COLO829 (cell line): ENCODE data around the gene MED19.
"Not testable (repeated sequence)": the region's sequence is repeated elsewhere in the genome, so short reads cannot be mapped to it uniquely, and the experiment has no call there.

ENCODE experiments used
- DNase-seq: peaks from one replicate; pipeline ENCODE4 v3.0.0; 2012; ENCODE audit warnings: low spot score

Gene MED19

DNA sequence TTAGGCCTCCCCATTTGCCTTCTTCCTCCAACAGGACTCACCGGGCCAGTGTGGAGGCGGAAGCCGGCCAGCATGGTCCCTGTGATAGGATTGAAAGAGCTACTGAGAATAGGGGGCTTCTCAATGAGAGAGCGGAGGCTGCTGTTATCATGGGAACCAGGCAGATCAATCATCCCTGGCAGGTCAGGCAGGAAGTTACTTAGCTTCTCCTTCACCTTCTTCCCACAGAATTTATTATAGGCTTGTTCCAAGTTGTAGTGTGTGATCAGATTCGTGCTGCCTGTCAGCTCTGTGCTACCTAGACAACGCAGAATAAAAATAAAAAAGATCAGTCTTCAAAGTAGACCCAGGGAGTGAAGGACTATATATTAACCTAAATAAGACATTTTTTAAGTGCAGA, 7.1 kb downstream of the MED19 start:
- DNase-seq = no peak

DNA sequence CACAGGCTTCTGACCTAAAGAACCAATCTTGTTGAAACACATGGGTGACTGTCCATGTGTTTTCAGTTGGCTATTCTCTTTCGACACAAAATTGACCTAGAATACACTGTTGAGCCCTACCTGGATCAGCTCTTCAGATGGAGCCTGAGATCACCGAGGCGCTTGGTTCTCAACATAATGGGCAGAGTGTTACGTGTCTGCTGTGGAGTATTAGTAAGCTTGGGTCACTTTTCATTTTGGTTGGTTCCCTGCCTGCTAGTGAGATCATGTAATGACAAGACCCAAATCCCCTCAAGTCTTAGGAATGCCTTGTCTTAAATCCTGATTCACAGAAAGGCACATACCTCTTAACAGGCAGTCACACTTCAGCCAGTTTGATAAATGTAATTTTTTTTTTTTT, 8.7 kb downstream of the MED19 start:
- no peak for DNase-seq

DNA sequence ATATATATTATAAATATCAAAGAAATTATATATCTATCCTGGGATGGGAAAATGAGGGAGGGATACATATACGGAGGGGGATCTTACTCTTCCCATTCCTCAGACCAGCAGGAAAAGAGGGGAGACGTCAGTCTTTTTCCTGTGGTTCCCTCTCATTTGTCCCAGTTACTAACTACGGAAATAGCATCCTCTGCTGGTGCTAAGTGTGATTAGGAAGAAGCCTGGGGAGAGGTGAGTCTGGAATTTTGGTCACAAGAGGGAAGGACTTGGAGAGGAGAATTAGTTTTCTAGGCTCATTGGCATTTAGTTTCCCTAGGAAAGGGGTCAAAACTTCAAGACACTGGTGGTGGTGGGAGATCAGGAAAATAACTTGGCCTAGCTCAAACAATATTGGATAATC, 11.6 kb downstream of the MED19 start:
- DNase-seq = no peak

DNA sequence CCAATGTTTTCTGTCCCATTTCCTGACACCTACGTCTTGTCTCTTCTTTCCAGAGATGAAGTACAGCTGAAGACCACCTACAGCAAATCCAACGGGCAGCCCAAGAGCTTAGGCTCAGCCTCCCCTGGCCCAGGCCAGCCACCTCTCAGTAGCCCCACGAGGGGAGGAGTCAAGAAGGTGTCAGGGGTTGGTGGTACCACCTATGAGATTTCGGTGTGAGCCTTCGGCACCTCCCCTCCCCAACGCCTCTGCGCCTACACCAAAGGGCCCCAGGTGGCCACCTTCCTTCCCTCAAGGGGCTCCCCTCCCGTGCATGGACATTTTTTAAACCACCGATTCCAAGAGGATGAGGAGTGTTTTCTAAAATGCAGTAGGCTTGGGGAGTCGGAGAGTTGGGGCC, 12.2 kb downstream of the MED19 start:
- DNase-seq = no peak

DNA sequence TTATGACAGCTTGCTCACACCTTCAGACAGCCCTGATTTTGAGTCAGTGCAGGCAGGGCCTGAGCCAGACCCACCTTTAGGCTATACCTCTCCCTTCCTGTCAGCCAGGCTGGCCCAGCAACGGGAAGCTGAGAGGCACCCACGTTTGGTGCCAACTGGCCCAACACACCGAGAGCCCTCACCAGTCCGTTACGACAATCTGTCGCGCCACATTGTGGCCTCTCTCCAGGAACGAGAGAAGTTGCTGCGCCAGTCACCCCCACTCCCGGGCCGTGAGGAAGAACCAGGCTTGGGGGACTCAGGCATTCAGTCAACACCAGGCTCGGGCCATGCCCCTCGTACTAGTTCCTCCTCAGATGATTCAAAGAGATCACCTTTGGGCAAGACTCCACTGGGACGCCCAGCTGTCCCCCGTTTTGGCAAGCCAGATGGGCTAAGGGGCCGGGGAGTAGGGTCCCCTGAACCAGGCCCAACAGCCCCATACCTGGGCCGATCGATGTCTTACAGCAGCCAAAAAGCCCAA, 13.1 kb downstream of the MED19 start:
- DNase-seq = no peak

DNA sequence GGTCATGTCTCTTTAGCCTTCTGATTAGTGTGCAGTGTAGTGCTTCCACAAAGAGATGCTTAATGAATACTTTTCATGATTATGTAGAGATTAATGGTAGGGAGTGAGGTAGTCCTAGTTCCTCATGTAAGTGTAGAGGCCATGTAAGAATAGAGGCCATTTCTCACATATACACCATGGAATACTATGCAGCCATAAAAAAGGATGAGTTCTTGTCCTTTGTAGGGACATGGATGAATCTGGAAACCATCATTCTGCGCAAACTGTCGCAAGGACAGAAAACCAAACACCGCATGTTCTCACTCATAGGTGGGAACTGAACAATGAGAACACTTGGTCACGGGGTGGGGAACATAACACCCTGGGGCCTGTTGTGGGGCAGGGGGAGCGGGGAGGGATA, 21.5 kb downstream of the MED19 start:
- DNase-seq = not testable (repeated sequence)

DNA sequence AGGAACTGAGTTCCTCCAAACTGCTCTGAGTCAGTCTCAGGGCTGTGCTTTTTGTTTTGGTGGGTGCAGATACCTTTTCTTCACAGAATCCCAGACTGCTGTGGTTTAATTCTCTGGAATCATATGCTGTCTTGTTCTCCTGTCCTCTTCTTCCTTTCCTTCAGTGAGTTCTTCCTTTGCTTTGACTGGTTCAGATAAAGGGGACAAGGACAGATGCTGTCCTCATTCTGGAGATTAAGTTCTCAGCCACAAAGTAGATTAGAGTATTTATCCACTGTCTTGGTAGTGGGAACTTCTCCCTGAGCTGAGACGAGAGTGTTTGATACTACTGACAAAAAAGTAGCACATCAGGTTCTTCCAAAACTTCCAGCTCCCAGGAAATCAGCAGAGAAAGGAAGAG, 30.8 kb downstream of the MED19 start:
- DNase-seq = no peak

DNA sequence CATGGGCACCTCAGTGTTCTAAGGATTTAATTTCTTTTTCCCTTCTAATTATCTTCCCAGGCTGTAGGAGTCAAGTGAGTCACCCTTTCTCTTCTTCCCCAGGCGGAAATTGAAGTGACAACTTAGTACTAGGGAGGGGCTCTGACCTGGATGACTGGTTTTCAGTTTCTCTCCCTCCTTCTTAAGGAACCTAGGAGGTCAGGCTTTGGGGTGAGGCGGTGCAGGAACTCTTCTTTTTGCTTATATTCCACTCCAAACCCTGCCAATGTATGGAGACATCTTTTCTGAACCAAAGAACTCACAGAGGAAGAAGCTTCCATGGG, 31.5 kb downstream of the MED19 start:
- DNase-seq = no peak

DNA sequence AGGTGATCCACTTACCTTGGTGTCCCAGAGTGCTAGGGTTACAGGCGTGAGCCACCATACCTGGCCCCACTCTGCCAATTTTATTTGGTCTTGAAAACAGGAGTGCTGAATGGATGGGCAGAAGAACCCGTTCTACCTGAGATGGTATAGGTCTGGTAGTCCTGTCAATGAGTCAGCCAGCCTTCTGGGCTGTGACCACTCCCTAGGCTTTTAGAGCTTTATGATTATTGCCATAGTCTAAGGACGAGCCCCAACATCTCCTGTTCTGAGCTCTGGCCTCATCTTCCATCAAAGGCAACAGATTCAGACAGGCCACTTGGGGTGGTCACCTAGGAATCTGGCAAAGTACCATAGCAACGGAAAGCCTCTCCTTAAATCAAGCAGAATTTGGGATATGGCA, 32.6 kb downstream of the MED19 start:
- DNase-seq = no peak

DNA sequence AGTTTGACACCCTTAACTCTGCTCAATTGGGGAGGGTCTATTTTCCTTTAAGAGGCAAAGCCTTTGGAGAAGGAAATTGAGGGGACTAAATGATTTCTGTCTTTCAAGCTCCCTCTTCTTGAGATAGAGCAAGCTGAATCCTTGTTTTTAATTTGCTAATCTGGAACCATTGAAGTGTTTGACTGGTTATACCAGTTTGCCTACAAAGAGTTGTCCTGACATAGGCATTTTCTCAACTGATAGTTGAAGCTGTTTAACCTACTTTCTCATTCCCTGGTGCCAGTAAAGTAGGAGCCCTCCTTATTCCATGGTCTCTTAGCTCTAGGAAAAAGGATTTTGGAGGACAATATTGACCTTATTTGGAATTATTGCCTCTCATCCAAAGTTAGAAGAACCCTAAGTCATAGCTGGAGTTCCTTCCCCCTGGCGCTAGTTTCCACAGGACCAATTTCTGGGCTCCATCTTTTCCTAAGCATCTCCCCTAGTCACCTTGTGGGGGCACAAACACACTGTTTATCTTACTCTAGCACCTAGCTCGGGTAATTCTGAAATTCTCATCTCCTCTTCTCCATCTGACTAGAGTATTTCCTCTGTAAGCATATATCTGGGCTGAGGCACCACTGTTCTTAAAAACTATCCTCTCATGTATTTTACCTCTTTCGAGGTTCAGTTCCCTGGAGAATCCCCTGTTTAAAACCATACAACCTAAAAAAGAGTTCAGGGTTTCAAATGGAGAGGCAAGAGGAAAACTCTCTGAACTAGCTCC, 36.7 kb downstream of the MED19 start:
- DNase-seq = no peak

DNA sequence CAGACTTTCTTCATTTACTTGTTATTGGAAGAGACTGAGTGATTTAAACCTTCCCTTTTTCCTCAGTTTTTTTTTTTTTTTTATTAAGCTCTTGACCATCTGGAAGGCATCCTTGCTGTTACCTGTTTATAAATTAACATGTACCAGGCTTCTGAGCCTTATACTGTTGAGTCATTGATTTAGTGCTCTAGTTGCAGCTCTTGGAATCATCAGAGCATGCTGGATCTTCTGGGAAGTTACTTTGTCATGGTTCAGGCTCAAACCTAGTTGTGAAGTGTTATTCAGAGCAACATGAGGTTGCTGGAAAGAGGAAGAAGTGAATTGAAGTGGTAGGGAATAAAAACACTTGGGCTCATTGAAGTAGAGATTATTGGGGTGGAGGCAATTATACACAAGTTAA, 37.8 kb downstream of the MED19 start:
- no peak for DNase-seq

DNA sequence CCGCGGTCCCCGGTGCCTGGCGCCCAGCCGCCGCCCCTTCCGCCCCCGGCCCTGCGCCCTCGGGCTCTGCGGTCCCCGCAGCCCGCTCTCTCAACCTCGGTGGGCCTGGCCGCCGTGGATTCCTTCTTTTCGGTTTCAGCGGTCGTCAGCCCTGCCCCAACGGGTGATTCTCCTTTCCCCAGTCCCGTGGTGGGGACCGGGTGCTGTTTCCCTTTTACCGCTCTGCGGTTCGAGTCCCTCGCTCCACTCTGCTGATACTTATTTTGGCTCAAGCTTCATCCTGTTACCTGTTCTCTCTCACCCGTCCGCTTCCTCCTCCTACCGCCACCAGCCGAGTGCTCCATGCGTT, 43.6 kb downstream of the MED19 start:
- DNase-seq = no peak

DNA sequence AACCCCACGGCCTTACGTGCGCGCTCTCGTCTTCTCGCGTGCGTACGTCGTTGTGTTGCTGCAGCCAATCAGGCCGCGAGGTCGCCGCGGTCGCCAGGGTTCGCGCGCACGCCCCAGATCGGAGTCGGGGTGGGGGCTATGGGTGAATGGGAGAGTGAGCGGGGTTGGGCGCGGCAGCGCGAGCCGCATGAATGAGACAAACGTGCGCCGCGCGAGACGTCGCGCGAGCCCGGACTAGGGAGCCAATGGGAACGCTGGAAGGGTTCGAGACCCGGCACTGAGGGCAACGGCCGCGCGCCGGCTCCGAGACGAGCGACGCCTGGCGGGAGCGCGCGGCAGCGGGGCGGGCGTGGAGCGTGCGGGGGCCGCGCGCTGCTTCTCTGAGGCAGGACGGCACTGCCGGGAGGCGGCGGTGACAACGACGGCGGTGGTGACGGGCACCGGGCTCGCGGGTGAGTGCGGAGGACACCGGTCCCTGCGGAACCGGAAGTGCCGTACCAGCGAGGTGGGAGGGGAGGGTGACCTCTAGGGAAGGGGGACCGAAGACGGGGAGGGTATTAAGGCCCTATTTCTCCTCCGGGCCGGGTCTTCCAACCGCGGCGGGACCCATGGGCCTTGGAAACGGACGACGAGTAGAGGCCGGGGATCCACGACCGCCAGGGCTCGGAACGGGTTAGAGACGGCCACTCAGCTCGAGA, 44.1 kb downstream of the MED19 start, which contains the start of gene ZDHHC5:
TSS of gene ZDHHC5 (plus strand) at position 379 of the 698 bp plus-strand sequence. CDS start 4,977 bp downstream, outside the sequence.
- peak; percentile 98 for DNase-seq

DNA sequence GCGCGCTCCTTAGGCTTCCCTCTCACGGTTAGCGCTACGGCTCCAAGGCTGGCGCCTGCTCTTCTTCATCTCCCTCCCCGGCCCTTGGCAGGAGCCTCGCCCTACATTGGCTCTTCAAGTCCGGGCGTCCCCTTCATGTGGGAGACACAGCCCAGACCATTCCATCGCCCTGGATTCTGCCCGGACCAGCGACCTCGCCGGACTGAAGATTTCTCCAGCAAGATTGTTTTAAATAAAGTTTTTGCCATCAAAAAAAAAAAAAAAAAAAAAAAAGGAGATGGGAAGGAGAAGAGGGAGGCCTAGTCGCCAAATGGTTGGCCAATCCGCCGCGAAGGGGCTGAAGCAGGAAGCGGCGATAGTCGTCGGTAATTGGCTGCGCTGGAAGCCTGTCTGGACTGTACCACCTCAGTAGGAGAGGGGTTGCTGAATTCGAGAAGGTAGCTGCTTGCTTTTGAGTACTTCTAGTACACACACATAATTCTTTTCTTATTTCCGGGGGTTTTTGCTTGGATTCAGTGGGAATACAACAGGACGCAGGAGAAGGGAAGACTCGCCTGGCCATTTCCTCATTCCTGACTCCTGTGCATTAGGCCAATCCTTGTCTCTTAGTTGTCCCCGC, 44.8 kb downstream of the MED19 start:
- peak; percentile 97 for DNase-seq

DNA sequence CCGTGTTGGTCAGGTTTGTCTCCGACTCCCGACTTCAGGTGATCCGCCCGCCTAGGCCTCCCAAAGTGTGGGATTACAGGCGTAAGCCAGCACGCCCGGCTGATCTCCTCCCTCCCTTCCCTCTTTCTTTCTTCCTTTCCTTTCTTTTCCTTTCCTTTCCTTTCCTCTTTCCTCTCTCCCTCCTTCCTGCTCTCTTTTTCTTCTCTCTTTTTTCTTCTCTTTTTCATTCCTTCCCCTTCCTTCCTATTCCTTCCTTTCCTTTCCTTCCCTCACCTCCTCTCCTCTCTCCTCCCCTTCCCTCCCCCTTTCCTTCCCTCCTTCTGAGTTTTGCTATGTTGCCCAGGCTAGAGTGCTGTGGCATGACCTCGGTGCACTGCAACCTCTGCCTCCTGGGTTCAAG, 48.0 kb downstream of the MED19 start:
- no peak for DNase-seq

DNA sequence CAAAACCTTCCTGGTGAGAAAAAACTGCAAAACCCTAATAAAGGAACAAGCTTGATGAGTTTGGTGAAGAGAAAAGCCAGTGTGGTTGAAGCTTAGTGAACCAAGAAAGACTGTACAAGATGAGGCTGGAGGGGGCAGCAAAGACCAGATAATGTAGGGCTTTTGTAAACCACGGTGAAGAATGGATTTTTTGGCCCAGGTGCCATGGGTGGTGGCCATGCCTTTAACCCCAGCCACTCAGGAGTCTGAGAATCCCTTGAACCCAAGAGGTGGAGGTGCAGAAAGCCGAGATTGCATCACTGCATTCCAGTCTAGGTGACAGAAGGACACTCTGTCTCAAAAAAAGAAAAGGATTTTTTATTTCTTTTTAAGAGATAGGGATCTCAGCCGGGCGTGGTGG, 49.1 kb downstream of the MED19 start:
- DNase-seq = no peak

DNA sequence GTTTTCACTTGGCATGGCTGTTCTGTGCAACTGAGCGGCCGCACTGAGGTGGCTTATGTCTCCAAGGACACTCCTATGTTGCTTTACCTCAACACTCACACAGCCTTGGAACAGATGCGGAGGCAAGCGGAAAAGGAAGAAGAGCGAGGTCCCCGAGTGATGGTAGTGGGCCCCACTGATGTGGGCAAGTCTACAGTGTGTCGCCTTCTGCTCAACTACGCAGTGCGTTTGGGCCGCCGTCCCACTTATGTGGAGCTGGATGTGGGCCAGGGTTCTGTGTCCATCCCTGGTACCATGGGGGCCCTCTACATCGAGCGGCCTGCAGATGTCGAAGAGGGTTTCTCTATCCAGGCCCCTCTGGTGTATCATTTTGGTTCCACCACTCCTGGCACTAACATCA, 52.3 kb downstream of the MED19 start:
- no peak for DNase-seq

DNA sequence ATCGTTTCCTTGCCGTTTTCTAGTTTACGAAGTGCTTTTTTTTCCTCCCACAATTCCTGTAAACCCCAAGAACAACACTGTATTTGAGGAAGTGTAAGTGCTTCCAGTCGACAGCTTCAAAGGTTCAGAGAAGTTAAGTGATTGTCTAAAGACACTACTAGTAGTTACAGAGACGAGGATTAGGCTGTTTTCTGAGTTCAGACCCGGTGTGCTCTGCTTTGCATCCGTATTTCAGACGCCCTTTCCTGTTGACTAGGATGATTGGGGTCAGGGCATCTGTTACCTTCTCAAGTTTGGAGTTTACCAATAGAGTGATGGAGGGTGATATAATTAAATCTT, 54.0 kb downstream of the MED19 start:
- DNase-seq = no peak

DNA sequence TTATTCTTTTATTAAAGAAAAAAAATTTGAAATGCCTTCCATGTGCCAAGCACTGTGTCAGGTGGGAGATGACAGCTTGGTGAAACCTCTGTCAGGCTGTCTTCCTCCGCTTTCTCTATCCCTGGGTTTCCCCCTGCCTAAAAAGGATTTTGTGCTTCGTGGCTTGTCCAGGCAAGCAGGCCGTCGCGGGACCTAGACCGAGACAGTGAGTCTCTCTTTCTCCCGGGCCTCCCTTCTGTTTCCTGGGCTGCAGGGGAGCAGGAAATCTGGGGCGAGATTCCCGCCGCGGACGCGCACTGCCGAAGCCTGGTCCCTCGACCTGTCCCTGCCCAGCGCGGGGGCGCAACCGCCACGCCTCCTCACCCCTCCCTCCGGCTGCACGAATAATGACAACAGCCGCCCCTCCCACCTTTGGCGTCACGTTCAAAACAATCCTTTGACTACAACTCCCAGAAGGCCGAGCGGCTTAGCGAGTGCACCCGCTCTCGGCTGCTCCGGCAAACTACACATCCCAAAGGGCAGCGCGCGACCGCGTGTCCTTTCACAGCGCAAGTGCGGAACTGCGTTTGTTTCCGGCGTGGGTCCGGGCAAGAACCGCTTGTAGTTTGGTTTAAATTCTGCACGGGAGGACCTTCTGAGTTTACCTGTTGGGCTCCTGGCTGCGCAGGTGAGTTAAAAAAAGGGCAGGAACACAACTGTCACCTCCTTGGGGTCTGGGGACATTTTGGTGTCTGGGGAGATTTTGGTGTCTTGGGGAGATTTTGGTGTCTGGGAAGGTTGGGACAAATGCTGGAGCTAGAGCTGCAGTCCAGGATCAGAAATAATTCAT, 54.6 kb downstream of the MED19 start, which contains the start of gene CLP1:
TSS of gene CLP1 (plus strand) at position 569 of the 829 bp plus-strand sequence. CDS start 1,715 bp downstream, outside the sequence.
- DNase-seq = peak; percentile 96

DNA sequence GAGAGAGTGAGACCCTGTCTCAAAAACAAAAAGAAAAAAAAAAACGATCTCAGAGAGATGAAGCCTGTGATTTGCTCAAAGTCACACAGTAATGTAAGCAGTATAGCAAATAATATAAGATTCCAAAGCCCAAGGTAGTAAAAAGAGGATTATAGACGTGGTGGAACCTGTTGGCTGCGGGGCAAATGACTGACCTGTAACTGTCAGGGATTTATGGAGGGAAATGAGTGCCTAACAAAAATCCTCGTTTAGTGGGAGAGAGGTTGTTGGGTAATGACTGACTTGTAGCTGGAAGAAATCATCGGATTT, 55.2 kb downstream of the MED19 start:
- DNase-seq = no peak
